ENCODE data around the gene MMP24. TPM values are rescaled to one million over a fixed set of nuclear protein-coding genes. Genes with fewer than 3 reads are reported as not detected.

The MMP24 gene
- total RNA-seq, 4 donors from 2014 or later, result 0.21 to 0.78 (median 0.66) TPM; not detected in 1

DNA sequence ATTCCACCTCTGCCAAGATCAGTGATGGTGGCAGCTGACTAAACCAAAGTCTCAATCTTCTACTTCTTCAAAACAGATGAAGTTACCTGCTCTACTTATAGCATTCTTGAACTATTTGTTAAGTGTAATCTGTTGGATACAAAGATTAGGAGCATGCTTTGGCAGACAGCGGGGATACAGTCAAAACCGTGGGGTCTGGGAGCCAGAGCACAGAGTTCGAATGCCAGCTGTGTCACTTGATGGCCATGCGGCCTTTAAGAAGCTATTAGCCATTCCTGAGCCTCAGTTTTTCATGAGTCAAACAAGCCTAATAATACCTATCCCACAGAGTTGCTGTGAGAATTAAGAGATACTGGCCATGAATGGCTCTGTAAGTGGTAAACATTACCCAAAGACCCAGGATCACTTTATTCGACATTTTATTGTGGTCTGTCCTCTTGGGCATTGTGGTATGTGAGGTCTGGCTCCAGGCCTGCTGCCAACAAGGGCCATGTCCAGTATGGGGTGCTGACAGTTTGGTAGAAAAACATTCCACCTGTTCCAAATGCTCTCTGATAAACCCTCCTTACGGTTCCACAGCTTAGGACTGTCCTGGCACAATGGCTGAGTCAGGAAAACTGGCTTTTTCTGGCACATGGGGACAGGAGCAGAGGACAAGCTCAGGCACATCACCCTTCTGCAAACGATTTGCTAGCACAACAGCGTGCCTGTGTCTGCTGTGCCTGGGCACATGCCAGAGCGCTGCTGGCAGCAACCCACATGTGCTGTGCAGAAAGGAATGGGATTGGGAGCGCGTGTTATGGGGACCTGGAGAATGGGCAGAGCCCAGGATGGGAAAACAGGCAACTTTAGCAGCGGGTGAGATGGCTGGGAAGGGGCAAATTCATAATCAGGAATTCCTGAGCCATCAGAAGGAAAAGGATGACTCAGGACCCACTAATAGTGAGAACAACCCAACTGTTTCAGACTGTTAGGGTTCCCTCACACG is 81.5 kb downstream of the MMP24 start:
- Histone ChIP-seq H3K36me3 (peaks cover 0 to 7% (median 0%) of the 10 kb centered on the region in 3 donors), H3K4me1 (peaks cover 0 to 50% (median 22%) of the 10 kb centered on the region in 4 donors), H3K27me3 (no peaks in the 10 kb centered on the region), H3K9me3 (no peaks in the 10 kb centered on the region), H3K4me3 (no peak overlapping the region), H3K27ac (peak overlapping the region; percentile 33 to 89 (median 71))
- TF ChIP-seq EP300 (IDR thresholded peaks at IDR 0.05) (no peak), POLR2A (IDR thresholded peaks at IDR 0.05) (no peak)
- TF ChIP-seq, protein P1, sequence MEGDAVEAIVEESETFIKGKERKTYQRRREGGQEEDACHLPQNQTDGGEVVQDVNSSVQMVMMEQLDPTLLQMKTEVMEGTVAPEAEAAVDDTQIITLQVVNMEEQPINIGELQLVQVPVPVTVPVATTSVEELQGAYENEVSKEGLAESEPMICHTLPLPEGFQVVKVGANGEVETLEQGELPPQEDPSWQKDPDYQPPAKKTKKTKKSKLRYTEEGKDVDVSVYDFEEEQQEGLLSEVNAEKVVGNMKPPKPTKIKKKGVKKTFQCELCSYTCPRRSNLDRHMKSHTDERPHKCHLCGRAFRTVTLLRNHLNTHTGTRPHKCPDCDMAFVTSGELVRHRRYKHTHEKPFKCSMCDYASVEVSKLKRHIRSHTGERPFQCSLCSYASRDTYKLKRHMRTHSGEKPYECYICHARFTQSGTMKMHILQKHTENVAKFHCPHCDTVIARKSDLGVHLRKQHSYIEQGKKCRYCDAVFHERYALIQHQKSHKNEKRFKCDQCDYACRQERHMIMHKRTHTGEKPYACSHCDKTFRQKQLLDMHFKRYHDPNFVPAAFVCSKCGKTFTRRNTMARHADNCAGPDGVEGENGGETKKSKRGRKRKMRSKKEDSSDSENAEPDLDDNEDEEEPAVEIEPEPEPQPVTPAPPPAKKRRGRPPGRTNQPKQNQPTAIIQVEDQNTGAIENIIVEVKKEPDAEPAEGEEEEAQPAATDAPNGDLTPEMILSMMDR (IDR thresholded peaks at IDR 0.05), result no peak
- 39 to 46% methylated on average over 12 to 13 of the region's 13 CpGs for WGBS, 2 donors
- peak in 1 of 2 donors; percentile 29 for DNase-seq (ENCODE audit: low spot score in 2 of 2)

DNA sequence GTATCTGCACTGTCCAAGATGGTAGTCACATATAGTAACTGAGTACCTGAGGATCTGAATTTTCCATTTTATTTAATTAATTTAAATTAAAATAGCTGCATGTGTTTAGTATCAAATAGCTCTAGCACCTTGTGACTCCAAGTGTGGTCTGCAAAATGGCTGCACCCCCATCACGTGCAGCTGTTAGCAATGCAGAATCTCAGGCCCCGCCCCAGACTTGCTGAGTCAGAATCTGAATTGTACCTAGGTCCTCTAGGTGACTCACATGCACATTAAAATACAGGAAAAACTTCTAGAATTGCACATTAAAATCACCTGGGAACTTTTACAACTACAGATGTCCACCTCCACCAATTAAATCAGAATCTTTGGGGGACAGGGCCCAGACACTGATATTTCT is 84.9 kb downstream of the MMP24 start:
- no peak for DNase-seq (ENCODE audit: low spot score in 2 of 2)
- H3K27ac ChIP-seq, result no peak overlapping the region
- H3K4me1 ChIP-seq, result peaks cover 0 to 24% (median 19%) of the 10 kb centered on the region in 4 donors
- 90 to 97% methylated on average over 2 of the region's 2 CpGs for WGBS, 2 donors
- no peaks in the 10 kb centered on the region for H3K9me3 ChIP-seq
- no peaks in the 10 kb centered on the region for H3K27me3 ChIP-seq
- TF ChIP-seq EP300 (IDR thresholded peaks at IDR 0.05) (no peak), POLR2A (IDR thresholded peaks at IDR 0.05) (no peak)
- TF ChIP-seq, protein P1 (IDR thresholded peaks at IDR 0.05), result no peak
- H3K36me3 ChIP-seq, result peaks cover 0 to 29% (median 0%) of the 10 kb centered on the region in 3 donors
- H3K4me3 ChIP-seq, result no peak overlapping the region

DNA sequence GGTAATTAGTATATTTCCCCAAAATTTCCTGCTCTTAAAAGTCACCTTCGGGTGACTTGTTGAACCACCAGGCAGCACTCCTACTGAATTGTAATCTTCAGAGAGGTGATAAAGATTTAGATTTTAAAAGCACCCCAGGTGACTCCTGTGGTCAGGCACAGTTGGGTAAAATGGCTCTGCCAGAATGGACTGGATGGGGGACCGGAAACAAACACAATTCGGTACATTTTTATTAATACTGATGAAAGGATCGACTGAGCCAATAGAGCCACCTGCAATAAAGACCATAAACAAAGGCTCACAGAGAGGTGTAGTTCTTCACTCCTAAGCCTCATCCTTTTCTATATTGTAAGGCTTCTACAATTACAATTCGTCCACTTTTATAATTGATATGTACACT is 85.3 kb downstream of the MMP24 start:
- Histone ChIP-seq H3K4me3 (no peak overlapping the region), H3K36me3 (peaks cover 0 to 28% (median 0%) of the 10 kb centered on the region in 3 donors), H3K4me1 (peaks cover 0 to 21% (median 15%) of the 10 kb centered on the region in 4 donors), H3K27me3 (no peaks in the 10 kb centered on the region), H3K9me3 (no peaks in the 10 kb centered on the region), H3K27ac (no peak overlapping the region)
- DNase-seq (ENCODE audit: low spot score in 2 of 2), result no peak
- 92 to 93% methylated on average over 5 of the region's 5 CpGs for WGBS, 2 donors
- TF ChIP-seq, protein P1 (IDR thresholded peaks at IDR 0.05), result no peak
- no peak for TF ChIP-seq EP300 (IDR thresholded peaks at IDR 0.05)
- no peak for TF ChIP-seq POLR2A (IDR thresholded peaks at IDR 0.05)

DNA sequence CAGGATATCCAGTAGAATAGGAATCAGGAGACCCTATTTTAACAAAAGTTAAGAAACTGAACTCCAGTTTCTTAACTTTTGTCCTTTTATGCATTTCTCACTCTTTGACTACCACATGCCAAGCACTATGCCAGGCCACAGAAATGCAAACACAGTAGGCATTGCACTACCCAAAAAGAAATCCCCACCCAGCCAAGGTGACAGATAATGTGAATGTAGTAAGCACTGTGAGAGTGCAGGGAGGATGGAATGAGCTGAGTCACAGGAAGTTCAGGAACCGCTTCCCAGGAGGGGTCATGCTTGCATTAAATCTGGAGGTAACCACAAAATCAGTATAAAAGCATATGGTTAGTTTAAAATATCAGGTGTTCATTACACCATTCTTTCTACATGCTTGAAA is 85.8 kb downstream of the MMP24 start:
- no peak overlapping the region for H3K27ac ChIP-seq
- H3K4me1 ChIP-seq, result peaks cover 0 to 16% (median 10%) of the 10 kb centered on the region in 4 donors
- no peak overlapping the region for H3K4me3 ChIP-seq
- H3K36me3 ChIP-seq, result peaks cover 0 to 28% (median 0%) of the 10 kb centered on the region in 3 donors
- 88 to 94% methylated on average over 1 of the region's 1 CpG for WGBS, 2 donors
- TF ChIP-seq POLR2A (IDR thresholded peaks at IDR 0.05), result no peak
- TF ChIP-seq, protein P1 (IDR thresholded peaks at IDR 0.05), result no peak
- no peak for TF ChIP-seq EP300 (IDR thresholded peaks at IDR 0.05)
- no peak for DNase-seq (ENCODE audit: low spot score in 2 of 2)
- H3K9me3 ChIP-seq, result no peaks in the 10 kb centered on the region
- H3K27me3 ChIP-seq, result no peaks in the 10 kb centered on the region

Data from tibial nerve (tissue), 4 donors.